Epithelial cell of umbilical artery (primary cell): ENCODE measurements around the gene TLDC2. TPM values are rescaled to one million over a fixed set of nuclear protein-coding genes. Genes with fewer than 3 reads are reported as not detected.

Experiments
- total RNA-seq: library from RNA; depleted of rRNA; stranded (reverse); fragments of >200 nt; gene quantifications from 2 replicates; pipeline ENCODE4 v1.2.3, GENCODE V29; 2014

The TLDC2 gene
- not detected in 2 replicates for total RNA-seq

GRCh38 chr20:36875702-36876472 is at the start of gene TLDC2:
TLDC2 (plus strand) TSS chr20:36876138; CDS start chr20:36876175, 37 bp downstream.

Other genes starting within 250 kb of the TLDC2 start
- not detected in 2 replicates for gene SLA2, start 229.9 kb upstream of the TLDC2 start, total RNA-seq
- 15.3 and 22.6 TPM in 2 replicates for gene NDRG3, start 130.0 kb upstream of the TLDC2 start, total RNA-seq
- gene DSN1, start 102.4 kb upstream of the TLDC2 start, total RNA-seq = 19.2 and 28.1 TPM in 2 replicates
- 26.0 and 193 TPM in 2 replicates for gene SAMHD1, start 75.6 kb downstream of the TLDC2 start, total RNA-seq
- 10.4 and 20.8 TPM in 2 replicates for gene RBL1, start 219.9 kb downstream of the TLDC2 start, total RNA-seq